HL-60 (cell line): ENCODE results near the gene REEP1.

Experiments used
- DNase-seq, 2 experiments: peaks; one replicate each; pipeline ENCODE4 v3.0.0-alpha.2; 2010 to 2020; ENCODE audit warnings: low read depth in 1 of 2, low spot score in 1 of 2
- H3K27ac ChIP-seq: fragments of 250-450 bp; sonication (Bioruptor Pico); replicated peaks from 2 replicates; pipeline ENCODE4 v1.5.1; 2020; ENCODE audit warnings: mild to moderate bottlenecking, moderate library complexity
- H3K27me3 ChIP-seq: fragments of 250-450 bp; sonication (Bioruptor Pico); 2 replicates; pipeline ENCODE4 v1.5.1; 2021; ENCODE audit warnings: mild to moderate bottlenecking, moderate library complexity; ENCODE audit not compliant: insufficient read depth, poor library complexity, severe bottlenecking
- H3K4me3 ChIP-seq: replicated peaks from 2 replicates; pipeline ENCODE4 v1.5.1; 2011; ENCODE audit warnings: mild to moderate bottlenecking, control low read depth, low read length; ENCODE audit not compliant: insufficient read depth
- GABPA ChIP-seq: IDR thresholded peaks from 2 replicates; pipeline ENCODE4 v1.6.1; 2012; ENCODE audit warnings: low read depth
- POLR2AphosphoS5 ChIP-seq: IDR thresholded peaks from 2 replicates; pipeline ENCODE4 v1.6.1; 2012; ENCODE audit warnings: low read depth
- SPI1 ChIP-seq: IDR thresholded peaks from 2 replicates; pipeline ENCODE4 v1.6.1; 2012; ENCODE audit warnings: low read depth, mild to moderate bottlenecking, borderline replicate concordance
- TF ChIP-seq, protein P1 (sequence below): IDR thresholded peaks from one replicate; pipeline ENCODE4 v1.5.1; 2011; ENCODE audit warnings: low read length, control low read depth, inconsistent platforms; ENCODE audit not compliant: insufficient read depth
- TF ChIP-seq, protein P2 (sequence below): IDR thresholded peaks from 2 replicates; pipeline ENCODE4 v1.6.1; 2012; ENCODE audit warnings: low read depth; ENCODE audit not compliant: insufficient replicate concordance

REEP1 gene

DNA sequence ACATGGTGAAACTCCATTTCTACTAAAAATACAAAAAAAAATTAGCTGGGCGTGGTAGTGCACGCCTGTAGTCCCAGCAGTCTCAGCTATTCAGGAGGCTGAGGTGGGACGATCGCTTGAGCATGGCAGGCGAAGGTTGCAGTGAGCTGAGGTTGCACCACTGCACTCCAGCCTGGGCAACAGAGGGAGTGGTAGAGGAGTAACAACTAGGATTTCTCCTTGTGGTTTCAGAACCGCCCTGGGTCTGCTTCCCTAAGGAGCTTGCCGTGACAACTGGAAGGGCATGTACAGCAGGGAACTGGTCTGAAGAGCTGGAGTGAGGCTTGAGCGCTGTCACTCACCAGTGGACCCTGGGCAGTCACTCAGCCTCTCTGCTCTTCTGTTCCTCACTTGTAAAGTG, 29.1 kb downstream of the REEP1 start:
- H3K4me3 ChIP-seq = no peak overlapping the region
- no peak for TF ChIP-seq POLR2AphosphoS5
- TF ChIP-seq, protein P1, sequence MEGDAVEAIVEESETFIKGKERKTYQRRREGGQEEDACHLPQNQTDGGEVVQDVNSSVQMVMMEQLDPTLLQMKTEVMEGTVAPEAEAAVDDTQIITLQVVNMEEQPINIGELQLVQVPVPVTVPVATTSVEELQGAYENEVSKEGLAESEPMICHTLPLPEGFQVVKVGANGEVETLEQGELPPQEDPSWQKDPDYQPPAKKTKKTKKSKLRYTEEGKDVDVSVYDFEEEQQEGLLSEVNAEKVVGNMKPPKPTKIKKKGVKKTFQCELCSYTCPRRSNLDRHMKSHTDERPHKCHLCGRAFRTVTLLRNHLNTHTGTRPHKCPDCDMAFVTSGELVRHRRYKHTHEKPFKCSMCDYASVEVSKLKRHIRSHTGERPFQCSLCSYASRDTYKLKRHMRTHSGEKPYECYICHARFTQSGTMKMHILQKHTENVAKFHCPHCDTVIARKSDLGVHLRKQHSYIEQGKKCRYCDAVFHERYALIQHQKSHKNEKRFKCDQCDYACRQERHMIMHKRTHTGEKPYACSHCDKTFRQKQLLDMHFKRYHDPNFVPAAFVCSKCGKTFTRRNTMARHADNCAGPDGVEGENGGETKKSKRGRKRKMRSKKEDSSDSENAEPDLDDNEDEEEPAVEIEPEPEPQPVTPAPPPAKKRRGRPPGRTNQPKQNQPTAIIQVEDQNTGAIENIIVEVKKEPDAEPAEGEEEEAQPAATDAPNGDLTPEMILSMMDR = no peak
- TF ChIP-seq GABPA = no peak
- TF ChIP-seq SPI1 = no peak
- TF ChIP-seq, protein P2, sequence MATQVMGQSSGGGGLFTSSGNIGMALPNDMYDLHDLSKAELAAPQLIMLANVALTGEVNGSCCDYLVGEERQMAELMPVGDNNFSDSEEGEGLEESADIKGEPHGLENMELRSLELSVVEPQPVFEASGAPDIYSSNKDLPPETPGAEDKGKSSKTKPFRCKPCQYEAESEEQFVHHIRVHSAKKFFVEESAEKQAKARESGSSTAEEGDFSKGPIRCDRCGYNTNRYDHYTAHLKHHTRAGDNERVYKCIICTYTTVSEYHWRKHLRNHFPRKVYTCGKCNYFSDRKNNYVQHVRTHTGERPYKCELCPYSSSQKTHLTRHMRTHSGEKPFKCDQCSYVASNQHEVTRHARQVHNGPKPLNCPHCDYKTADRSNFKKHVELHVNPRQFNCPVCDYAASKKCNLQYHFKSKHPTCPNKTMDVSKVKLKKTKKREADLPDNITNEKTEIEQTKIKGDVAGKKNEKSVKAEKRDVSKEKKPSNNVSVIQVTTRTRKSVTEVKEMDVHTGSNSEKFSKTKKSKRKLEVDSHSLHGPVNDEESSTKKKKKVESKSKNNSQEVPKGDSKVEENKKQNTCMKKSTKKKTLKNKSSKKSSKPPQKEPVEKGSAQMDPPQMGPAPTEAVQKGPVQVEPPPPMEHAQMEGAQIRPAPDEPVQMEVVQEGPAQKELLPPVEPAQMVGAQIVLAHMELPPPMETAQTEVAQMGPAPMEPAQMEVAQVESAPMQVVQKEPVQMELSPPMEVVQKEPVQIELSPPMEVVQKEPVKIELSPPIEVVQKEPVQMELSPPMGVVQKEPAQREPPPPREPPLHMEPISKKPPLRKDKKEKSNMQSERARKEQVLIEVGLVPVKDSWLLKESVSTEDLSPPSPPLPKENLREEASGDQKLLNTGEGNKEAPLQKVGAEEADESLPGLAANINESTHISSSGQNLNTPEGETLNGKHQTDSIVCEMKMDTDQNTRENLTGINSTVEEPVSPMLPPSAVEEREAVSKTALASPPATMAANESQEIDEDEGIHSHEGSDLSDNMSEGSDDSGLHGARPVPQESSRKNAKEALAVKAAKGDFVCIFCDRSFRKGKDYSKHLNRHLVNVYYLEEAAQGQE = no peak
- no peak overlapping the region for H3K27ac ChIP-seq
- no peaks in the 10 kb centered on the region for H3K27me3 ChIP-seq
- DNase-seq = no peak

DNA sequence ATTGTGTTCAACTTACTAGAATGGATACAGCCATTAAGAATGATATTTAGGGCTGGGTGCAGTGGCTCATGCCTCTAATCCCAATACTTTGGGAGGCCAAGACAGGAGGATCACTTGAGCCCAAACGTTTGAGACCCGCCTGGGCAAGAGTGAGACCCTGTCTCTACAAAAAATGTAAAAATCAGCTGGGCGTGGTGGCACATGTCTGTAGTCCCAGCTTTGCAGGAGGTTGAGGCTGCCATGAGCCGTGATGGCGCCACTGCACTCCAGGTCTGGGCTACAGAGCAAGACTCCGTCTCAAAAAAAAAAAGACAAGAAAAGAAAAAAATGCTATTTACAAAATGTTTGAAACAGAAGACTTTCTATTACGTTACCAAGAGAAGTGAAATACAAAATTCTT, 30.0 kb downstream of the REEP1 start:
- no peak for DNase-seq
- H3K27ac ChIP-seq = no peak overlapping the region
- TF ChIP-seq, protein P1 = no peak
- TF ChIP-seq GABPA (no peak), SPI1 (no peak), POLR2AphosphoS5 (no peak)
- TF ChIP-seq, protein P2 = no peak
- H3K27me3 ChIP-seq = no peaks in the 10 kb centered on the region
- no peak overlapping the region for H3K4me3 ChIP-seq

DNA sequence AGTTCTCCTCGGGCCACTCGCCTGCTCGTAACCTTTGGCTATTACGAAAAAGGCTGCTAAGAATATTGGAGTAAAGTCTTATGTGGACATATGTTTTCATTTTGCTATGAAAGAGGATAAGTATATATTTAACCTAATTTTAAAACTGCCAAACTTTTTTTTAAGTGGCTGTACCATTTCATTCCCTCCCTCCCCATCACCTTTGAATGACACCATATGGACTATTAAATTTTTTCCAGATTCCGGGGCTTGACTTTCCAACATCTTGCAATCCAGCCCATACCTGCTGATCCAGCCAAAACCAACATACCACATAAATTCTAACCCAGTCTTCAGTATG, 31.5 kb downstream of the REEP1 start:
- Histone ChIP-seq H3K27me3 (no peaks in the 10 kb centered on the region), H3K4me3 (no peak overlapping the region), H3K27ac (no peak overlapping the region)
- TF ChIP-seq POLR2AphosphoS5 = no peak
- TF ChIP-seq SPI1 = no peak
- TF ChIP-seq GABPA = no peak
- TF ChIP-seq, protein P2 = no peak
- TF ChIP-seq, protein P1 = no peak
- DNase-seq = no peak
